Retina (tissue), 1 donor: ENCODE measurements around the gene RPF1.
"Not testable (repeated sequence)": the region's sequence is repeated elsewhere in the genome, so short reads cannot be mapped to it uniquely, and the experiment has no call there.

Experiments
- DNase-seq: peaks from one replicate; pipeline ENCODE4 v3.0.0-alpha.2; 2016

RPF1 gene, protein sequence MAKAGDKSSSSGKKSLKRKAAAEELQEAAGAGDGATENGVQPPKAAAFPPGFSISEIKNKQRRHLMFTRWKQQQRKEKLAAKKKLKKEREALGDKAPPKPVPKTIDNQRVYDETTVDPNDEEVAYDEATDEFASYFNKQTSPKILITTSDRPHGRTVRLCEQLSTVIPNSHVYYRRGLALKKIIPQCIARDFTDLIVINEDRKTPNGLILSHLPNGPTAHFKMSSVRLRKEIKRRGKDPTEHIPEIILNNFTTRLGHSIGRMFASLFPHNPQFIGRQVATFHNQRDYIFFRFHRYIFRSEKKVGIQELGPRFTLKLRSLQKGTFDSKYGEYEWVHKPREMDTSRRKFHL

DNA sequence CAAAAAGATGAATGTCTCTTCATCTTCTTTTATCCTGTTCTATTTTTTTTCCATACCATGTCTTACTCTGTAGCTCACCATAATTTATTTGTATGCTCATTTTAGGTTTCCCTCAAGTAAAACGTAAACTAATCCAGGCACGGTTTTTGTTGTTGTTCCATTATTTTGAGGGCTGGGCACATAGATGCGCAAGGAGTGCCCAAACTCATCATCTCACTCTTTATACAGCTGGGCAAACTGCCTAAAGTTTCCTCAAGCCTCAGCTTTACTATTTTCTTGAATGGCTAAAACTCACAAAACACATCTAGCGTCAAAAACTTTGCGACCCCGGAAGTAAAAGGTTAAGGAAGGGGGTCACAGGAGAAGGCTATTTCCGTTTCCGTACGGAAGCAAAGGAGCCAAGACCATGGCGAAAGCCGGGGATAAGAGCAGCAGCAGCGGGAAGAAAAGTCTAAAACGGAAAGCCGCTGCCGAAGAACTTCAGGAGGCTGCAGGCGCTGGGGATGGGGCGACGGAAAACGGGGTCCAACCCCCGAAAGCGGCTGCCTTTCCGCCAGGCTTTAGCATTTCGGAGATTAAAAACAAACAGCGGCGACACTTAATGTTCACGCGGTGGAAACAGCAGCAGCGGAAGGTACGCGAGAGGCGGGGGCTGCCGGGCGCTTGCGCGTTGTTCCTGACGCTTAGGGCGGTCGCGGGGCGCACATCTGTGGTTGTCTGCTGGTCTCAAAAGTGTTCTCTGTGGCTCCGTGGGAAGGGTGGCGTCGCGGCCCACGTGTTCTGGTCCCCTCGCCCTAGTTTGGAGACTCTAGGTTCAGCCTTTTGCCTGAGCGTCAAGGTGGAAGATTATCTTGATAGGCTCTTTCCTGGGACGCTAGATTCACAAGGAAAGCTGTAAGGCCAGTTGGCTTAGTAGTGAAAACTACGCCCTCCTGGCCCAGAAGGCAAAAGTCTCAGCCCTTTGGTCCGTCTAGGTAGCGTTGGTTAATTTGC lies at the start of gene RPF1:
Gene RPF1, plus strand, starts transcription at position 391 of the 993 bp plus-strand sequence. Its CDS starts 16 bp downstream, at position 407.
- DNase-seq, result peak; percentile 94

DNA sequence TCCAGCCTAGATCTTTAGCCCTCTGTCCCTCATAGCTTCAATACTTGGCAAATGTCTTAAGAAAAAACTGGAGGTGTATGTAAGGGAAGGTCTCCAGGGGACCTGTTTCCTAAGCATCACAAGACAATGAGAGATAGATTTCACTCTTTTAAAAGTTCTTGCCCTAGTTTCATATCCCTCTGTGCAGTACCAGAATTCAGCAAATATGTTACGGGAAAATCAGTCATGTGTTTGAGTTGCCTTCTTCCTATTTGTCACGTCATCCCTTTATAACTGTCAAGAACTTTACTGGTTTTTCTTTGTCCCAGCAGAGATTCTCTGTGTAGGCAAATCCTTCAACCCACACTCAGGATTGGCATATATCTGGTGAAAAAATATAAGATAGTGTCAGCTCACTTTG lies 48.5 kb upstream of the RPF1 start:
- DNase-seq, result no peak

DNA sequence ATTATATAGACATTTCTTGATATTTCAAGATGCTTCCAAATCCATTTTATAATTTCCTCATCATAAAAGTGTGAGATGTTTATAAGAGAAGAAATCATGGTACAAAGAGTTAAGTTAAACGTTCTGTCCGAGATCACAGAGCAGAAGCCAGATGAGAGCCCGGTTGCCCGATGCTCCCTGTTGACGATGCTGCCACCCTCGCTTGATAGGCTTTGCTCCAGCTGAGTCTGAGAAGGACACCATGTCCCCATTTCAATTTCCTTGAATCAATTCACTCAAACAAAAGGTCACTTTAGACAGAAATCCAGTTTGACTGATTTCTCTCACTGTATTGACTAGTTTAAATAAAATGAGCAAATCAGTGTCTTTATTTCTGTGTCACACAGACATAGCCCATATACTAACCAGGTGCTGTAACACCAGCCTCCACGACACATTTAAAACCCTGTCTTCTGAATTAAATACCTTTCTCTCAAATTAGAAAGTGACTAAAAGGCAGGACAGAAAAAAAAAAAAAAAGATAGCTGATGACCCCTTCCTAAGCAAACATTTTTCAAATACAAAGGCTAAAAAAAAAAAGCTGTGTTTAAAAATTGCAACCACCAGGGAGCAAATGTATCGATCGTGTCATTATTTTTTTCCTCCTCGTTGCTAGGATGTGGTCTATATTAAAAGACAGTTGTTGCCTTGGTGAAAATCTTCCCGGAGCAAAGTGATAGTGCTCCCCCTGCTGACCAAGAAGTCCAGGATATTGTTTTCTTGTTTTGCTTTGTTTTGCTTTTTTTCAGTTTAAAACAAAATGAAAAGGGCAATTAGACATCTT lies 45.6 kb upstream of the RPF1 start:
- DNase-seq, result peak; percentile 79

DNA sequence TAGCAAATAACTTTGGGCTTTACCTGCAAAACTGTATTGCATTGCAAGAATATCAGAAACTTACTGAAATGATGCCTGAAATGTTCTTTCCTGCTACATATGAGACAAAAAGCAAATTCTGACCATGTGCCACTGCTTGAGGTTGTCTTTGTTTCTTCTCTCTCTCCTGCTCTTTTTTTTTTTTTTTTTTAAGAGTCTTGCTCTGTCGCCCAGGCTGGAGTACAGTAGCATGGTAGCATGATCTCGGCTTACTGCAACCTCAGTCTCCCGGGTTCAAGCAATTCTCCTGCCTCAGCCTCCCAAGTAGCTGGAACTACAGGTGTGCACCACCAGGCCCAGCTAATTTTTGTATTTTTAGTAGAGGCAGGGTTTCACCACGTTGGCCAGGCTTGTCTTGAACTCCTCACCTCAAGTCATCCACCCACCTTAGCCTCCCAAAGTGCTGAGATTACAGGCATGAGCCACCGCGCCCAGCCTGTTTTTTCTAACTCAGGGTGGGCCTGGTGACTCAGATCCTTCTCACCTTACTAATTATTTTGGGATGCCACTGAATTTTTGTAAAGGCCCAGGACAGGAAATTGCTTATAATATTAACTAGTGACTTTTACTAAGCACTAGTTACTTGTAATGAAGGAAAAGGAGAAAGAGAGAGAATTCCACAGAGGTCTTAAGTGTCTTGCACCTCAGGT lies 44.8 kb upstream of the RPF1 start:
- DNase-seq, result no peak

DNA sequence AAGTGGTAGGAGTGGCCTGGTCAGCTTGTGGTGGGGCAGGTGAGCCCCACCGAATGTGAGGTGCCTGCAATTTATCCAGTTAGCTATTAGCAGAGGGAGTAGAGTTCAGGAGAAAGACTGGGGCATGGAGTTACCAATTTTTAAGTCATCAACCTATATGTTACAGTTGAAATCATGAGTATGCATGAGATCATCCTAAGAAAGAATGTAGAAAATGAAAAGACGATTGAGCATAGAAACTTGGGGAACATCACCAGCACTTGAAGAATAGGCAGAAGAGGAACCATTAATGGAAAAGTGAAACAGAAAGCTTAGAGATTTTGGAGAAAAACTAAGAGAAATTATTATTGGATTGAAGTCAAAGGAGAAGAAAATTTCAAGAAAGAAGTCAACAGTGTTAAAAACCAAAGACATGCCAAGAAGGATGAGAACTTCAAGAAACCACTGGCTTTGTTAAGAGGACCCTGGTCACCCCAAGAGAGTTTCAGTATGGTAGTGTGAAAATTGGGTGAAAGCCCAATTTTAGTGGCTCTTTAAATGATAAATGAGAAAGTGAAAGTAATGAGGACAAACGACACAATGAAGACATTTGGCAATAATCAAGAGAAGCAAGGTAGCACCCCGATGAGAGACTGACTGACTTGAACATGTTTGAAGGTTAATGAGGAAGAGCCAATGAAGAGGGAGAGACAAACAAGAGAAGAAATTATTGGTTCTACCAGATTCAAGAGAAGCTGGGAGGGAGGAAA lies 44.1 kb upstream of the RPF1 start:
- no peak for DNase-seq

DNA sequence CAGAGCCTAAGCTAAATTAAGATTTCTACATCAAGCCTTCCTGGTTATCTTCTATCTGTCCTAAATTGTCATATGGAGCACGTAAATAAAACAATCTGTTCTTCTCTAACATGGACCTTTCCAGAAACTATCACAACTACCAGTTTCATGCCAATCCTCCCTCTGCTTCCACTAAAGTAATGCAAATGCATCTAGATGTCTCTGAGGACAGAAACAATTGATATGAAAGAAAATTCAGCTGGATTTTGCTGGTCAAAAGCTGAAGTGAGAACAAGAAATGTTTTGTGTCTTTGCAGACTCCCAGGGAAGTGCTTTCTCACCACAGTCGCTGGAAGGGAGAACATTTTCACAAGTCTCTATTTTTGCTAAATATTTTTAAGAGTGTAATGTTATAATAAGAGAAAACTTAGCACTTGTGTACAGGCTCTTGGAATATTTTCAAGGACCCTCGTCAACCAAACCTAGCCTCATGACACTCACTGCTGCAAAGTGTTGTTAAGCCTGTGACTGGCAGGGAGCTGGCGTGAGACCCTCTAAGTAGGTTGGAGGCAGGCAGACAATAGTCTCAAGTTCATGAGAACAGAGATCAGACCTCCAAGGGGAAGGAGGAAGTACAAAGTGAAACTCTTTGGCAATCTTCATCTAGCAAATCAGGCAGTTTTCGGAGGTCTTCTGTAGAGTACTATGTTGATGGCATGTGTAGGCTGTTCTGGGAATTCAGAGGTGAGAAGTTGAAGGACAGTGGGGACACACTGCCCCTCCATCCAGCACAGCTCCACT lies 42.0 kb upstream of the RPF1 start:
- DNase-seq, result no peak

DNA sequence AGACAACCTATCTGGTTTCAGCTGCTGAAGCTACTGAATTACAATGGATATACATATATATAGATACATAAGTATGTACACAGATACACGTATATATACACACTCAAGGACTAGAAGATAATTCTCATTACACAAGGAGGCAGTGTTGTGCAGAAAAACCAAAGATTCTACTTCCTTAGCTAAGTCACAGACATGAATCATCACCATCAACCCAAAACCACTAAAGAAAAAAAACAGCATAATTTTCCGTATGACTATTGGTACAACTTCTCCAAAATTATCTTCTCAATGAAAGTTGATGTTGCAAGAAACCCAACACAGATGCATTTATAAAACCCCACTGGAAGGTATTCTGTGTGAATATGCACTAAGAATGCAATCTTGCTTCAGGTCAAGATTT lies 36.8 kb upstream of the RPF1 start:
- DNase-seq, result no peak

DNA sequence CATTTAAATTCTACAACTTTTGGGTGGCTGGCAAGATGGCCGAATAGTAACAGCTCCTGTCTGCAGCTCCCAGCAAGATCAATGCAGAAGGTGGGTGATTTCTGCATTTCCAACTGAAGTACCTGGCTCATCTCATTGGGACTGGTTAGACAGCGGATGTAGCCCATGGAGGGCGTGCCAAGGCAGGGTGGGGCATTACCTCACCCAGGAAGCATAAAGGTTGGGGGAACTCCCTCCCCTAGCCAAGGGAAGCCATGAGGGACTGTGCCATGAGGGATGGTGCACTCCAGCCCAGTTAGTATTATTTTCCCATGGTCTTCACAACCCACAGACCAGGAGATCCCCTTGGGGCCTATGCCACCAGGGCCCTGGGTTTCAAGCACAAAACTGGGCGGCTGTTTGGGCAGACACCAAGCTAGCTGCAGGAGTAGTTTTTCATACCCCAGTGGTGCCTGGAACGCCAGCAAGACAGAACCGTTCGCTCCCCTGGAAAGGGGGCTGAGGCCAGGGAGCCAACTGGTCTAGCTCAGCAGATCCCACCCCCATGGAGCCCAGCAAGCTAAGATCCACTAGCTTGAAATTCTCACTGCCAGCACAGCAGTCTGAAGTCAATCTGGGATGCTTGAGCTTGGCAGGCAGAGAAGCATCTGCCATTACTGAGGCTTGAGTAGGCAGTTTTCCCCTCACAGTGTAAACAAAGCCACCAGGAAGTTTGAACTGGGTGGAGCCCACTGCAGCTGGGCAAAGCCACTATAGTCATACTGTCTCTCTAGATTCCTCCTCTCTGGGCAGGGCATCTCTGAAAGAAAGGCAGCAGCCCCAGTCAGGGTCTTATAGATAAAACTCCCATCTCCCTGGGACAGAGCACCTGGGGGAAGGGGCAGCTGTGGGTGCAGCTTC lies 36.1 kb upstream of the RPF1 start:
- DNase-seq, result not testable (repeated sequence)

DNA sequence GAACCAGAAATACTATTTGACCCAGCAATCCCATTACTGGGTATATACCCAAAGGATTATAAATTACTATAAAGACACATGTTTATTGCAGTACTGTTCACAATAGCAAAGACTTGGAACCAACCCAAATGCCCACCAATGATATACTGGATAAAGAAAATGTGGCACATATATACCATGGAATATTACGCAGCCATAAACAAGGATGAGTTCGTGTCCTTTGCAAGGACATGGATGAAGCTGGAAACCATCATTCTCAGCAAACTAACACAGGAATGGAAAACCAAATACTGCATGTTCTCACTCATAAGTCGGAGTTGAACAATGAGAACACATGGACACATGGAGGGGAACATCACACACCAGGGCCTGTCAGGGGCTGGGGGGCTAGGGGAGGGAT lies 30.4 kb upstream of the RPF1 start:
- DNase-seq, result not testable (repeated sequence)

DNA sequence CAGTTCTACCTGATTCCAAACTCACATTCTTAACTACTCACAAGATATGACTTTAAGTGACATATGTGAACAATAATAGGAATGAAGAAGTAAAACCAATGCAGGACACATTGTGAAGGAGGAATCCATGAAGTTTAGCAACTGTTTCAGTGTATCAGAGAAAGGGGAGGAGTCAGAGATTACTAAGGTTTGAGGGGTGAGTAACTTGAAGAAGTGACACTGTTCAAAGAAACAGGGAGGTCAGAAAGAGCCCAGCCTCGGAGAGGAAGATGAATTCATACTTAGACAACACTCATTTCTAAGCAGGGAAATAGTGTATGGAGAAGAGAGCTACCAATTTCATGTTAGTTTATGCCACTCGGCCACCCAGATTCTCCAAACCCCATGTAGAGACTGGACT lies 28.2 kb upstream of the RPF1 start:
- no peak for DNase-seq

DNA sequence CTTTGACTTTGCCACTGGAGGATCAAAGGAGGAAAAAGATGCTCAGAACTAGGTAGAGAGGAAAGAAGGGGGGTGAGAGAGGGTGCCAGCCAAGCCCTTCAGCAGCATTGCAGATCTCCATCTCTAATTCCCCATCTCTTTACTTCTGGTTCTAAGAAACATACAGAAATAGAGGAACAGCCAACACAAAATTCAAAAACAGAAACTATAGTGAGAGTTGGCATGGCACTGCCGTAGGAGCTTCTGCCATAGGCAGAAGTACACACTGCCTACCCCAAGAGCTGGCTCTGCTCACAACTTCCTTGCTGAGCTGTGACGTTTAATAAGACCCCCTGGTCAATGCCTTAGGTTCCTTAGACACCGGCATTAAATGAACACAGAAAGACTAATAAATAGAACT lies 26.6 kb upstream of the RPF1 start:
- no peak for DNase-seq

DNA sequence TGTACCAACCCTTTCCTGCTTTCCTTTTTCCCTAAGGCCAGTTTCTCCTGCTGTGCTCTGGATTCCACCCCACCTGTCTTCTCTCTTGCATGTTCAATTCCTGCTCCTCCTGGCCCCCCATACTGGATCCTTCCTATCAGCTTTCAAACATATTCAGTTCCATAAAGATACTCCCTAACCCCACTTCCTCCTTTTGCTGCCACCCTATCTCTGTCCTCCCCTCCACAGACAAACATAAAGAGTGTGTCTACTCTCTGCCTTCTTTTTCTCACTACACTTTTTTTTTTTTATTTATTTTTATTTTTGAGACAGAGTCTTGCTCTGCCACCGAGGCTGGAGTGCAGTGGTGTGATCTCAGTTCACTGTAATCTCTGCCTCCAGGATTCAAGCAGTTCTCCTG lies 16.9 kb upstream of the RPF1 start:
- DNase-seq, result no peak

DNA sequence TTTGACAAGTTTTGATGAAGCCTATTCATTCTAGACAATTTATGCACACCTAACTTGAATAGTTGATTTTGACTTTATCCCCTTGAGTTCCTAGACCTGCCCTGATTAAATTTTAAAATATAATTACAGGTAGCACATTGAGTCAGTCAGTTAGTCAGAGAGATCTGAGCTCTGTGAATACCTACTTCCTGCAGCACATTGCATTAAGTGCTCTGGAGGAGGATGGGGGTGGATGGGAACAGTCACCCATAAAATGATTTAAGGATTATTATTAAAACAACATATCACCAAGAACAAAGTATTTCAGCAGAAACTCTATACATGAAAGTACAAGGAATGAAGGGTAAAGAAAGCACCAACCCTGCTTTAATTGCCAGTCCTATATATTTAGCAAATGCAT lies 11.8 kb upstream of the RPF1 start:
- no peak for DNase-seq

DNA sequence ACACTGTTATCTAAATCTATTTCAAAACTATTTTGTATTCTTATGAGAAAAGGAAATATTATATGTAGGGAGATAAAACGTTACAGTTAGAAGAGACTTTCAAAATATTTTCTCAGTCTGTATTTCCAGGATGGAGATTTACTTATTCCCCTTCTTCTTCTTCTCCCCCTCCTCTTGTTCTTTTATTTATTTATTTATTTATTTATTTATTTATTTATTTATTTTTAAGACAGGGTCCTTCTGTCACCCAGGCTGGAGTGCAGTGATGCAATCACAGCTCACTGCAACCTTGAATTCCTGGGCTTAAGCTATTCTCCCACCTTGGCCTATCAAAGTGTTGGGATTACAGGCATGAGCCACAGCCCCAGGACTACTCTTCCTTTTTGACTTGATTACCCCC lies 2.8 kb upstream of the RPF1 start:
- DNase-seq, result no peak

DNA sequence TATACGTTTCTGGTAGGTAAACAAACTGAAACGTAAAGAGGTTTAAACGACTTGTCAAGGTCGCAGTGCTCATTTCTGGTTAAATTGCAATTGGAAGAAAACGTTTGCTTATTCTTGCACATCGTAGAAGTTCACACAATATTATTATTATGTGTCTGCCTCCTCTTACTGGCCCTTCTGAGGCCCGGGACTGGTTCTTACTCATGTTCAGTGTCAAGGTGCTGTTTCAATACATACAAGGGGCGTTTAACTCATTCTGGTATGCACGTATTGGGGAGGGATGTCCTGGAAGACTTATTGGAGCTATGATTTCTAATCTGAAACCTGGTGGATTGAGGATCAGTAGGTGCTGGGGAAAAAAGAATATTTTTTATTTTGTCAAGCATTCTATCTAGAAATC lies 932 bp downstream of the RPF1 start:
- no peak for DNase-seq

DNA sequence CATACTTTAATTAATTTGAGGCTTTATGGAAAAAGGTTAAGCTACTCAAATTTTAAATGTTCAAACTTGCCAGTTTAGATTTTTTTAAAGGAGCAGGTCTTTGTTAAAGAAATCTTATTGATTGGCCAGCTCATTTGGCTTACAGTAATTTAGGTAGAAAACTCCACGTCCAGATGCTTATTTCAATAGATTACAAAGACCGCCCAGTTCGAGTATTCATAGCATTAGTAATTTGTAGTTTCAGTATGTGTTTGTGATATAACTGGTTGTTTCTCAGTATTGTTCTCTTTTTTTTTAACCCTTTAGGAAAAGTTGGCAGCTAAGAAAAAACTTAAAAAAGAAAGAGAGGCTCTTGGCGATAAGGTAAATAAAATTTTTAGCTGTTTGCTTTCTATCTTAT lies 1.6 kb downstream of the RPF1 start:
- no peak for DNase-seq

DNA sequence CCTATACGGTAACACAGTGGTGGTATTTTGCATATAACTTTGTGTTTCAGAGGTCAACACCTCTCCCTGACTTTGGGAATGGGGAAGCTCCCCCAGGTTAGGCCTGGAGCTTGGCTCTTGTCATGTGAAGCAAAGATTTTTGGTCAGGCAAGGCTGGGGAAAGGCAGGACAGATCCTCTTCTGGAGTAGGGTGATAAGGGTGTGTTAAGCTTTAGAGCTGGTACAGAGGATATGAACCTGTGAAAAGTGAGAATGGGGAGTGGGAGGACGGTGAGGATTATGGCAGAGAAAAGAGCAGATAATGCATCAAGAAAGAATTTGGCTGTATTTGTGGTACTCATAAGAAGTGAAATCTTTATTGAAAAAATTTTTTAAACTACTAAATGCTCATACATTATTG lies 2.3 kb downstream of the RPF1 start:
- no peak for DNase-seq

DNA sequence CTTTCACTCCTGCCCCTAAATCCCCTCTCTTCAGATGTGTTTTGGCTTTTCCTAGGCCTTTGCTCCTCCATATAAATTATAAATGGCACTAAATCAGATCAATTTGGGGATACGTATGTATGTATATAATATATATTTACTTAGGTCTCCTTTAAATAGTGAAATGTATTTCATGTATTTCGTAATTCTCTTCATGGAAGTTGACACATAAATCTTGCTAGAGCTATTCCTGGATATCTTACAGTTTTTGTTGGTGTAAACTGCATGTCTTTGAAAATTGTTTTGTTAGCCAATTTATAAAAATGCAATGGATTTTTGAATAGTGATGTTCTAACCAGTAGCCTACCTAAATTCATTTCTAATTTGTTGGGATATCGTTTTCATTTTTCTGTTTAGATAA lies 9.0 kb downstream of the RPF1 start:
- DNase-seq, result no peak

DNA sequence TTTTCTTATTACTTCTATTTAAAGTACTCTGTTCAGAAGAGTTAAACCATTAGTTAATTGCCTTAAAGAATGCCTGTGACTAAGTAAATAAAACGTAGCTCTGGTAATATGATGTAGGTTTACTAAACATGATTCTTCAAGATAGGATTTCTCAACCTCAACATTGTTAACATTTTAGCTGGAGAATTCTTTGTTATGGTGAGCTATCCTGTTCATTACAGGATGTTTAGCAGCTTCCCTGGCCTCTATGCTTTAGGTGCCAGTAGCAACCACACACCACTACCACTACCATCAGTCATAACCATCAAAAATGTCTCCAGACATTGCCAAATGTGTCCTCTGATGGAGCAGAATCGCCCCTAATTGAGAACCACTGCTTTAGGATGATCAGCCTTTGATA lies 10.7 kb downstream of the RPF1 start:
- DNase-seq, result no peak

DNA sequence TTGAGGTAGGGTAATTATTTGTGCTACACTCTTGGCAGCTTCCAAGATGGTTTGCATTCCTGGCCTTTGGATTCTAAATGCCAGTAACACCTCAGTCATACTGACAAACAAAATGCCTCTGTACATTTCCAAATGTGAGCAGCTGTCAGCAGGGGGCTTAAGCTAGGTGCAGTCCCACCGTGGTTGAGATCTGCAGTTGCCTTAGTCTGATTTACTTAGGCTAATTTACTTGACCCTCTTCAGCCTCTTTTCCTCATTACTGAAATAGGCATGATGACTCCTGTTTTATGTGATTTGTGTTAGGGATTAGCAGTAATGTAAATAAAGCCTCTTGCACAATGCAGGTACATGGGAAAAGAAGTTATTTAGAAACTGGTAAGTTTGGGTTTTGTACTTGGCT lies 13.7 kb downstream of the RPF1 start:
- DNase-seq, result no peak
